K562 (cell line): Measurements from ENCODE around the gene DIP2A. TPM values are rescaled to one million over a fixed set of nuclear protein-coding genes. Genes with fewer than 3 reads are reported as not detected.

Source experiments
- ATAC-seq: fragments of 200-7000 bp; cut with Tn5 transposase; 3 replicates; pipeline ENCODE4 v1.9.1; 2020; ENCODE audit warnings: moderate library complexity
- BruUV-seq: library from RNA; stranded (reverse); fragments of 400-500 nt; replicated peaks from 2 replicates; lab custom pipeline; 2021; lab: Mats Ljungman, UMichigan
- CTCF ChIA-PET: fragments of 300-600 bp; formaldehyde crosslinking; extraction: SDS; loops from one replicate; lab custom pipeline; 2021; ENCODE audit warnings: low intra/inter-chr PET ratio; lab: Yijun Ruan, JAX
- POLR2A ChIA-PET: fragments of 300-600, 350-650 bp; sonication (Branson Sonifier 250); formaldehyde crosslinking; extraction: SDS; loops from one replicate; lab custom pipeline; 2021; ENCODE audit warnings: antibody characterized with exemption, inconsistent platforms; lab: Yijun Ruan, JAX
- DNase-seq, 4 experiments: peaks; one replicate each; pipeline versions ENCODE4 v3.0.0 to v3.0.0-alpha.2; 2011 to 2018; ENCODE audit warnings: low spot score in 3 of 4, mixed read lengths in 3 of 4; ENCODE audit errors: extremely low read depth in 1 of 4
- FAIRE-seq: peaks from 2 replicates; lab custom pipeline; 2011; peaks lifted over from hg19 to GRCh38; lab: Jason Lieb, UNC
- H2AFZ ChIP-seq: 2 replicates; pipeline ENCODE4 v1.6.0; 2011; ENCODE audit warnings: low read depth, low read length, control low read depth, inconsistent platforms
- H3K27ac ChIP-seq: fragments of 200-600 bp; 3 replicates; pipeline ENCODE4 v1.8.0; 2011; ENCODE audit warnings: low read depth, mild to moderate bottlenecking, control low read depth, inconsistent platforms, low read length, moderate library complexity, mixed read lengths; ENCODE audit errors: extremely low read depth
- H3K27me3 ChIP-seq, 2 experiments: fragments of 300-600 bp in 1 of 2; 2 replicates in 1 of 2; 3 replicates in 1 of 2; pipeline versions ENCODE4 v1.6.0 to v1.8.0; 2011; ENCODE audit warnings: inconsistent platforms in 2 of 2, low read length in 2 of 2, mild to moderate bottlenecking in 1 of 2, mixed read lengths in 1 of 2, moderate library complexity in 1 of 2; ENCODE audit not compliant: control insufficient read depth in 2 of 2, insufficient read depth in 2 of 2
- H3K36me3 ChIP-seq: fragments of 300-600 bp; 3 replicates; pipeline ENCODE4 v1.8.0; 2011; ENCODE audit warnings: mild to moderate bottlenecking, low read length, inconsistent platforms; ENCODE audit not compliant: control insufficient read depth, insufficient read depth
- H3K4me1 ChIP-seq, 2 experiments: fragments of 200-600 bp in 1 of 2; replicated peaks in 1 of 2; 2 replicates in 1 of 2; 3 replicates in 1 of 2; pipeline versions ENCODE4 v1.5.1 to v1.8.0; 2011; ENCODE audit warnings: inconsistent platforms in 2 of 2, low read length in 2 of 2, mild to moderate bottlenecking in 1 of 2, mixed read lengths in 1 of 2, moderate library complexity in 1 of 2; ENCODE audit not compliant: control insufficient read depth in 2 of 2, insufficient read depth in 2 of 2
- H3K4me2 ChIP-seq: 2 replicates; pipeline ENCODE4 v1.6.1; 2011; ENCODE audit warnings: low read length, control low read depth, inconsistent platforms, mixed read lengths; ENCODE audit not compliant: insufficient read depth
- H3K4me3 ChIP-seq: fragments of 200-600 bp; sonication (generic), shearing (Covaris generic); 2 replicates; pipeline ENCODE4 v1.5.1; 2016; ENCODE audit warnings: control low read depth, inconsistent platforms
- H3K79me2 ChIP-seq: fragments of 200-600 bp; 3 replicates; pipeline ENCODE4 v1.8.0; 2011; ENCODE audit warnings: low read length, inconsistent platforms; ENCODE audit not compliant: control insufficient read depth, insufficient read depth
- H3K9ac ChIP-seq, 2 experiments: 2 replicates each; pipeline versions ENCODE4 v1.6.0 to v1.6.1; 2011; ENCODE audit warnings: low read depth in 2 of 2, low read length in 2 of 2, control low read depth in 1 of 2, inconsistent platforms in 1 of 2, mild to moderate bottlenecking in 1 of 2, mixed read lengths in 1 of 2; ENCODE audit not compliant: insufficient read depth in 1 of 2
- H3K9me1 ChIP-seq: one replicate; pipeline ENCODE4 v1.6.0; 2011; ENCODE audit warnings: inconsistent platforms, mild to moderate bottlenecking, low read length, moderate library complexity; ENCODE audit not compliant: control insufficient read depth, insufficient read depth
- H3K9me3 ChIP-seq: replicated peaks from 2 replicates; pipeline ENCODE4 v1.5.1; 2011; ENCODE audit warnings: low read depth, low read length, inconsistent platforms; ENCODE audit not compliant: control insufficient read depth, insufficient read depth
- H4K20me1 ChIP-seq: replicated peaks from 2 replicates; pipeline ENCODE4 v1.6.1; 2011; ENCODE audit warnings: low read length, inconsistent platforms, mixed read lengths; ENCODE audit not compliant: control insufficient read depth, insufficient read depth
- BRF1 ChIP-seq: IDR thresholded peaks from 3 replicates; pipeline ENCODE4 v1.6.1; 2011; ENCODE audit warnings: borderline replicate concordance, mild to moderate bottlenecking; ENCODE audit not compliant: insufficient read length; ENCODE audit errors: extremely low read depth
- MTF1 ChIP-seq: fragments of 250-450 bp; sonication (Bioruptor Pico); IDR thresholded peaks from 2 replicates; pipeline ENCODE4 v1.9.0; 2021; ENCODE audit warnings: moderate library complexity, mild to moderate bottlenecking, inconsistent platforms, borderline replicate concordance
- POLR2G ChIP-seq: fragments of 200-400 bp; formaldehyde crosslinking; IDR thresholded peaks from 2 replicates; pipeline ENCODE4 v1.6.1; 2017; ENCODE audit warnings: low read depth, mild to moderate bottlenecking, antibody characterized with exemption, low read length, moderate library complexity
- STAT5A ChIP-seq: IDR thresholded peaks from 2 replicates; pipeline ENCODE4 v1.6.1; 2012; ENCODE audit warnings: low read length, inconsistent platforms, borderline replicate concordance
- ZNF449 ChIP-seq: fragments of 250-450 bp; sonication (Bioruptor Pico); IDR thresholded peaks from 2 replicates; pipeline ENCODE4 v1.8.0; 2022; ENCODE audit warnings: moderate library complexity, mild to moderate bottlenecking, inconsistent platforms
- ZNF75A ChIP-seq: fragments of 450-650 bp; formaldehyde crosslinking; IDR thresholded peaks from 2 replicates; pipeline ENCODE4 v1.4.0; 2020; ENCODE audit warnings: mild to moderate bottlenecking
- WGBS: fragments of 100-300 bp; shearing (Covaris generic); methylation state at CpG from one replicate; pipeline ENCODE4 v1.1.6; 2016; ENCODE audit warnings: low coverage, mixed read lengths; ENCODE audit not compliant: insufficient coverage; ENCODE audit errors: missing lambda C conversion rate; 5-methylcytosine and 5-hydroxymethylcytosine counted together
- in situ Hi-C: fragments of 300-500 bp; cut with MboI; formaldehyde crosslinking; loops from 4 replicates; pipeline ENCODE4 v1.15.0; 2018; ENCODE audit warnings: inconsistent platforms, mixed read lengths
- intact Hi-C: fragments of 100-400 bp; cut with micrococcal nuclease; formaldehyde crosslinking; loops from 2 replicates; pipeline ENCODE4 v1.14.2; 2022
- polyA plus RNA-seq, 8 experiments: library from polyadenylated mRNA; depleted of rRNA in 4 of 8; stranded (reverse) in 5 of 8; unstranded in 3 of 8; fragments of >200 nt; fragmentation: Nextera tagmentation in 2 of 8; fragmentation: Illumina TruSeq in 1 of 8; extraction: Ambion mirVana in 2 of 8; extraction: Trizol in 1 of 8; gene quantifications; 2 replicates each; pipeline versions ENCODE4 v1.2.1 to v1.2.3, GENCODE V29; 2011 to 2014; ENCODE audit warnings: inconsistent platforms in 1 of 8, missing spikeins in 1 of 8
- total RNA-seq, 7 experiments: library from RNA; depleted of rRNA in 6 of 7; stranded (reverse); fragments of >200 nt in 6 of 7; fragmentation: Illumina TruSeq in 2 of 7; extraction: Trizol in 2 of 7; gene quantifications; 2 replicates each; pipeline versions ENCODE4 v1.2.1 to v1.2.3, GENCODE V29; 2011 to 2021; ENCODE audit warnings: low replicate concordance in 1 of 7

The DIP2A gene
- total and polyA plus RNA-seq, 9 of the 15 experiments (the other 6 are each of a cell fraction or from before 2014, with no cell fraction given), result 4.3 to 34.5 (median 20.3) TPM

GRCh38 chr21:46538262-46538661, 79.6 kb downstream of the DIP2A start:
- no TSS peak for BruUV-seq
- H3K4me1 ChIP-seq, result peaks cover 0 to 4% of the 10 kb centered on the region in 2 experiments; a peak in 1 of 5 replicates
- H3K9me3 ChIP-seq, result no peaks in the 10 kb centered on the region
- ChIA-PET CTCF (no interaction called here), POLR2A (interaction anchor here (0.7 to 1.2 kb wide), 3 partner anchors 11 to 67 kb away, joined by 3 to 4 read pairs (median 3); no protein-coding TSS in a partner anchor)
- H3K27ac ChIP-seq, result no peak overlapping the region
- H3K4me2 ChIP-seq, result no peak overlapping the region
- H3K27me3 ChIP-seq, result no peaks in the 10 kb centered on the region
- H4K20me1 ChIP-seq, result no peaks in the 10 kb centered on the region
- H3K36me3 ChIP-seq, result peaks cover 74% of the 10 kb centered on the region; the same call in 2 of the 3 replicates
- peak overlapping the region in 1 of 2 experiments; percentile 39; a peak in 1 of 4 replicates for H3K9ac ChIP-seq
- no peak overlapping the region for H3K4me3 ChIP-seq
- TF ChIP-seq ZNF75A (CRISPR knock-in tag), result no peak
- TF ChIP-seq POLR2G, result 0 out of 2 replicates have a peak, but pooled peaks have one; percentile 17
- no peak for TF ChIP-seq STAT5A
- no peak for TF ChIP-seq ZNF449 (CRISPR knock-in tag)
- no peak for TF ChIP-seq MTF1 (CRISPR knock-in tag)
- TF ChIP-seq BRF1, result no peak
- ATAC-seq (no peak), FAIRE-seq (no peak), DNase-seq (no peak)
- 91% methylated on average over 16 of the region's 16 CpGs for WGBS
- no peak overlapping the region for H2AFZ ChIP-seq
- no peaks in the 10 kb centered on the region for H3K9me1 ChIP-seq
- no peaks in the 10 kb centered on the region for H3K79me2 ChIP-seq
- in situ Hi-C loops (no loop called here), intact Hi-C loops (no loop called here)
